Measurements from ENCODE around the gene MYO9B. TPM values are rescaled to one million over a fixed set of nuclear protein-coding genes. Genes with fewer than 3 reads are reported as not detected.

Gene MYO9B
- total RNA-seq, 1 experiment from 2014 or later, result 103 TPM

GRCh38 chr19:17058236-17058635 lies 17.3 kb upstream of the MYO9B start:
- no peak overlapping the region for H3K27ac ChIP-seq
- no peak overlapping the region for H3K4me3 ChIP-seq
- 0 out of 2 replicates have a peak, but pooled peaks cover 20% of the 10 kb centered on the region for H3K36me3 ChIP-seq (ENCODE audit: low read depth)
- POLR2A ChIA-PET (ENCODE audit: unreplicated experiment), result no interaction called here
- no peaks in the 10 kb centered on the region for H3K9me2 ChIP-seq (ENCODE audit: insufficient read depth)
- no peaks in the 10 kb centered on the region for H4K20me1 ChIP-seq (ENCODE audit: insufficient read depth)
- TF ChIP-seq CTCF (conservative IDR thresholded peaks at IDR 0.05) (no peak), EZH2 (IDR thresholded peaks at IDR 0.05; ENCODE audit: low read depth) (no peak)
- peaks cover 2% of the 10 kb centered on the region; the same call in 1 of the 2 replicates for H3K79me2 ChIP-seq (ENCODE audit: low read depth)
- intact Hi-C loops (cut with micrococcal nuclease; ENCODE audit: unreplicated experiment), result no loop called here
- no peak overlapping the region for H3K4me2 ChIP-seq
- CTCF ChIA-PET, result no interaction called here
- peaks cover 23% of the 10 kb centered on the region for H3K4me1 ChIP-seq (replicated peaks; ENCODE audit: insufficient read depth)
- no peaks in the 10 kb centered on the region for H3K27me3 ChIP-seq (ENCODE audit: insufficient read depth, low read depth)
- no TSS peak for BruUV-seq (replicated peaks)
- DNase-seq, result no peak
- H3K9me3 ChIP-seq (ENCODE audit: insufficient read depth, low read depth), result no peaks in the 10 kb centered on the region
- no peak overlapping the region for H2AFZ ChIP-seq
- H3F3A ChIP-seq (ENCODE audit: insufficient read depth, low read depth), result peaks cover 15% of the 10 kb centered on the region; the same call in 1 of the 2 replicates

- Histone ChIP-seq H3K4me3 (no peak overlapping the region), H3F3A (ENCODE audit: insufficient read depth, low read depth) (peaks cover 13% of the 10 kb centered on the region; the same call in 1 of the 2 replicates), H3K27me3 (ENCODE audit: insufficient read depth, low read depth) (no peaks in the 10 kb centered on the region), H4K20me1 (ENCODE audit: insufficient read depth) (no peaks in the 10 kb centered on the region), H3K9me2 (ENCODE audit: insufficient read depth) (no peaks in the 10 kb centered on the region), H3K36me3 (ENCODE audit: low read depth) (0 out of 2 replicates have a peak, but pooled peaks cover 22% of the 10 kb centered on the region), H3K4me1 (replicated peaks; ENCODE audit: insufficient read depth) (peaks cover 32% of the 10 kb centered on the region), H3K27ac (no peak overlapping the region; the same call in 1 of the 2 replicates), H3K4me2 (no peak overlapping the region), H3K9me3 (ENCODE audit: insufficient read depth, low read depth) (no peaks in the 10 kb centered on the region), H2AFZ (no peak overlapping the region), H3K79me2 (ENCODE audit: low read depth) (peaks cover 28% of the 10 kb centered on the region)
- TF ChIP-seq CTCF (conservative IDR thresholded peaks at IDR 0.05) (no peak), EZH2 (IDR thresholded peaks at IDR 0.05; ENCODE audit: low read depth) (no peak)
- ChIA-PET CTCF (no interaction called here), POLR2A (ENCODE audit: unreplicated experiment) (no interaction called here)
- intact Hi-C loops (cut with micrococcal nuclease; ENCODE audit: unreplicated experiment), result no loop called here
- no TSS peak for BruUV-seq (replicated peaks)
- DNase-seq, result no peak
Observed at GRCh38 chr19:17060802-17061201, 14.8 kb upstream of the MYO9B start.

GRCh38 chr19:17061205-17061604 lies 14.4 kb upstream of the MYO9B start:
- no peak for DNase-seq
- Histone ChIP-seq H3K4me1 (replicated peaks; ENCODE audit: insufficient read depth) (peaks cover 32% of the 10 kb centered on the region), H2AFZ (no peak overlapping the region), H3K27me3 (ENCODE audit: insufficient read depth, low read depth) (no peaks in the 10 kb centered on the region), H4K20me1 (ENCODE audit: insufficient read depth) (no peaks in the 10 kb centered on the region), H3K9me2 (ENCODE audit: insufficient read depth) (no peaks in the 10 kb centered on the region), H3K4me3 (no peak overlapping the region), H3K4me2 (peak overlapping the region; percentile 21; the same call in 1 of the 2 replicates), H3K9me3 (ENCODE audit: insufficient read depth, low read depth) (no peaks in the 10 kb centered on the region), H3K36me3 (ENCODE audit: low read depth) (0 out of 2 replicates have a peak, but pooled peaks cover 22% of the 10 kb centered on the region), H3K27ac (peak overlapping the region; percentile 30), H3F3A (ENCODE audit: insufficient read depth, low read depth) (peaks cover 13% of the 10 kb centered on the region; the same call in 1 of the 2 replicates), H3K79me2 (ENCODE audit: low read depth) (peaks cover 32% of the 10 kb centered on the region)
- ChIA-PET POLR2A (ENCODE audit: unreplicated experiment) (no interaction called here), CTCF (no interaction called here)
- BruUV-seq (replicated peaks), result no TSS peak
- TF ChIP-seq EZH2 (IDR thresholded peaks at IDR 0.05; ENCODE audit: low read depth) (no peak), CTCF (conservative IDR thresholded peaks at IDR 0.05) (no peak)
- intact Hi-C loops (cut with micrococcal nuclease; ENCODE audit: unreplicated experiment), result no loop called here

Measured in PC-9 (cell line).